HG02970 (cell line): Measurements from ENCODE around the gene DTNBP1.
"Not testable (repeated sequence)": the region's sequence is repeated elsewhere in the genome, so short reads cannot be mapped to it uniquely, and the experiment has no call there.

Experiments used
- ATAC-seq: cut with Tn5 transposase; IDR thresholded peaks from one replicate; pipeline ENCODE4 v1.9.1; 2021; ENCODE audit warnings: mild to moderate bottlenecking, moderate library complexity, moderate number of reproducible peaks; ENCODE audit not compliant: unreplicated experiment, low FRiP score

The DTNBP1 gene

GRCh38 chr6:15569035-15569995 is 93.5 kb downstream of the DTNBP1 start:
- ATAC-seq = no peak

- no peak for ATAC-seq
Observed at GRCh38 chr6:15562977-15563376, 99.9 kb downstream of the DTNBP1 start.

DNA sequence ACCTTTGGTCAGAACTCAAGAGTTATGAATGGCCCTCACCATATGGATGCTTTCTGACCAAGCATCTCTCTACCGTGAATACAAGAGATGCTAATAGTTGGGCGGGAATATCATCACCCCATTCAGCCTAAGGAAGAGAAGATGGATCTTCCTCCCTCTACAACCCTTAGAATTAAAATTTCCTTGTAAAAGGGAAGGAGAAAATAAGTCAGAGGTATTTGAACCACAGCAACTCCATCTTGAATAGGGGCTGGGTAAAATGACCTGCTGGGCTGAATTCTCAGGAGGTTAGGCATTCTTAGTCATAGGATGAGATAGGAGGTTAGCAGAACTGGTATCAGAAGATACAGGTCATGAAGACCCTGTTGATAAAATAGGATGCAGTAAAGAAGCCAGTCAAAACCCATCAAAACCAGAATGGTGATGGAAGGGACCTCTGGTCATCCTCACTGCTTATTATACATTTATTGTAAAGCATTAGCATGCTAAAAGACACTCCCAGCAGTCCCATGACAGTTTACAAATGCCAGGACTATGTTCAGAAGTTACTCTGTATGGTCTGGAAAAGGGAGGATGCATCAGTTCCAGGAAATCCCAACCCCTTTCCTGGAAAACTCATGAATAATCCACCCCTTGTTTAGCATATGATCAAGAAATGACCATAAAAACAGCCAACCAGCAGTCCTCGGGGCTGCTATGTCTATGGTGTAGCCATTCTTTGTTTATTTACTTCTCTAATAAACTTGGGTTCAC is 101.2 kb downstream of the DTNBP1 start:
- no peak for ATAC-seq

GRCh38 chr6:15560713-15561112 is 102.1 kb downstream of the DTNBP1 start:
- ATAC-seq = no peak

DNA sequence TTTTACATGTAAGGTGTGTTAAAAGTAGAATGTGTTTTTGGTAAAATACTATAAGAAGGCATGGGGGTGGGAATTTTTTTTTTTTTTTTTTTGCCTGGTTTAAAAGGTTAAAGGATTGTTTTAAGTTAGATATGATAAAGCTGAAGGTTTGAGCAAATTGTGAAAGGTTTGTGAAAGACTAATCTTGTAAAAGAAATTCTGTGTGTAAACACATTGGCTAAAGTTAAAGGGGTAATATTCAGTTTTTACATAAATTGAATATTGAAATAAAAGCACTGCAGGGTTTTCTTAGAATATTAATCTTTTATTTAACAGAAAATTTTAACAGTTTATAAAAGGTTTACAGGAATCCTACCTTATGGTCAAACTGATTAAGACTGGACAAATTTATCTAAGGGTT is 105.7 kb downstream of the DTNBP1 start:
- ATAC-seq = no peak

GRCh38 chr6:15556711-15557110 is 106.1 kb downstream of the DTNBP1 start:
- ATAC-seq = no peak

GRCh38 chr6:15555101-15556038 is 107.5 kb downstream of the DTNBP1 start:
- no peak for ATAC-seq

- no peak for ATAC-seq
Observed at GRCh38 chr6:15554728-15555100, 108.1 kb downstream of the DTNBP1 start.

DNA sequence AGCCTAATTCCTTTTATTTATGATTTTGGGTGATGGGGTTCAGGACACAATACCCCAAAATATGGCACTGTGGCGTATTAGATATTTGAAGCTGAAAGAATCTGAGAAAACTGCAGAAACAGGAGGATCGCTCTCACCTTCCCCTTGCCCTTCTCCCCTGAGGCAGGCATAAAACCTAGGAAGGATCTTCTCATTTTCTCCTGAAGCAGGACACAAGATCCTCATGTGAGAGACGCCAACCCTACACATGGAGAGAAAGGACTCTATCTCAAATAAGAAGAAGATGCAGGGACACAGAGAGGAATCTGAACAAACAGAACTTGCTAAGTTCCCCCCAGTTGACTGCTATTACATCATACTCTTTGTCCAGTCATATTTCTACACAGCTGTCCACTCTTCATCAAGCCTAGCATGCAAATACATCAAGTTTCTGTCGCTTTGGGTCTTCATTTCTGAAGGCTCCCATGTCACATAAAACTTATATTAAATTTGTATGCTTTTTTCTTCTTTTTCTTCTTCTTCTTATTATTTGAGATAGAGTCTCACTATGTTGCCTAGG is 109.0 kb downstream of the DTNBP1 start:
- no peak for ATAC-seq

- no peak for ATAC-seq
Observed at GRCh38 chr6:15553031-15553430, 109.8 kb downstream of the DTNBP1 start.

DNA sequence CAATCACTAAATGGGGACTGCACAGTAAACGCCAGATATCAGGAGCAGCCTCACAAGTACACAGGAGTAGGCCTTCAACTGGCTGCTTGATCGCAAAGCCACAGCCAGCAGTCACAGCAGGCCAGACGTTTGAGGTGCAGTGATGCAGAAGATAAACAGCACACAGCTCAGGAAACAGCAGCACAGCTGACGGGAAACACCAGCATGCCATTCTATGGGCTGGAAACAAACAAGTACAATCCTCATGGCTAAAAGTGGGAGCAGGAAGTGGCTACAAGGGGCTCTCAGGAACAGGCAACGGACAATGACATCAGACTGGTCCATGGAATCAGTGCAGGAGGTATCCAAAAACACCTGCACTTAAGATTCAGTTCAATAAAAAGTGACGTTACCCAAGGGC is 111.0 kb downstream of the DTNBP1 start:
- ATAC-seq = no peak

- ATAC-seq = no peak
Observed at GRCh38 chr6:15551262-15551661, 111.6 kb downstream of the DTNBP1 start.

DNA sequence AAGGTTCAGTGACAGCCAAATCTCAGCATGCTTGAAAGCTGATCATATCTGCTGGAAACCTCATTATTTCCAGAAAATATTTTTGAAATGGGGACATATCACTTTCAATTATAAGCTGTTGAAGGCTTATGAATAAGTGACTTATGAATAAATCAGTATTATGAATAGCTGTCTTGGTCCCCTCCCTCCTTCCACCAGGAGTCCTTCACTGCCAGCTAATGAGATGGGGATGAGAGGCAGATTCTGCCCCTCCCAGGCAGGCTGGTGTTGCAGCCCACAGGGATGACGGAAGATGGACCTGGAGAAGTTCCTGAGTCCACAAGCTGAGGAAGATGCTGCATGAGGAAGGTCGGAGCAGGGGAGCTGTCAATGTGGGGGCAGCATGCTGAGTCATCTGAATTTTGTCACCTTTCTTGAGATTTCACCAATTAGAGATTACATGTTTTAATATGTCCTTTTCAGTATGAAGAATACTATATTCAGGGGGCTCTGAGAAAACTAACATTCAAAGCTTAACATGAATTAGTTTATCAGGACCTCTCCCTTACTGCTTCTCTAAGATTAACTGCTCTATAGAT is 112.2 kb downstream of the DTNBP1 start:
- no peak for ATAC-seq

DNA sequence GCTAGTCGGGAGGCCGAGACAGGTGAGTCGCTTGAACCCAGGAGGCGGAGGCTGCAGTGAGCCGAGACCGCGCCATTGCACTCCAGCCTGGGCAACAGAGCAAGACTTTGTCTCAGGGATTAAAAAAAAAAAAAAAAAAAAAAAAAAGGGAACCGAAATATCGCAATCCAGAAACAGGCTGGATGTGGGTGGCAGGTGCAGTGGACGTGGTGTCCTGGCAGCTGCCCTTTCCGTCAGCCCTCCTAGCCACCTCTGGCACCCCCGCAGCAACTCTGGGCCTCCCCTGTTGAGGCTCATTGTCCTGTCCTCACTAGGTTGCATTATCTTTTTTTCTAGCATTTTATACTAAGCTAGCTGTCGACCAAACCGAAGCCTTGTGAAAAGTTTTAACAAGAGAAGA is 113.5 kb downstream of the DTNBP1 start:
- ATAC-seq = no peak

- ATAC-seq = no peak
Observed at GRCh38 chr6:15547400-15547799, 115.4 kb downstream of the DTNBP1 start.

DNA sequence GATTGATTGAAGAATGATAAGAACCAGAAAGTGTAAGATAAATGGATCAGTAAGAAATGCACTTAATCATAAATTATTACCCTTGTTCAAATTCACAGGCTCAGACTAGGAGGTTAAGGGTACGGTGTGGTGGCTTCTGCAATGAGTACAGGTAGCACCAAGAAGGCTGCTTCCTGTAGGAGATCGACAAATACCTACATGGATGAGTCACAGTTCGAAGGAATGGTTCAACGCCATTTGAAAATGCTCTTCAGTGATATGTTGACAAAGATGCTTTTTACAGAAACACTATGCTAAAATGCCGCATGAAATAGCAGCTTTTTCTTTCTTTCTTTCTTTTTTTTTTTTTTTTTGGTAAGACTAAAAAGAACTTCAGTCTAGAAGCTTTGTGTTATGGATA is 116.2 kb downstream of the DTNBP1 start:
- no peak for ATAC-seq

DNA sequence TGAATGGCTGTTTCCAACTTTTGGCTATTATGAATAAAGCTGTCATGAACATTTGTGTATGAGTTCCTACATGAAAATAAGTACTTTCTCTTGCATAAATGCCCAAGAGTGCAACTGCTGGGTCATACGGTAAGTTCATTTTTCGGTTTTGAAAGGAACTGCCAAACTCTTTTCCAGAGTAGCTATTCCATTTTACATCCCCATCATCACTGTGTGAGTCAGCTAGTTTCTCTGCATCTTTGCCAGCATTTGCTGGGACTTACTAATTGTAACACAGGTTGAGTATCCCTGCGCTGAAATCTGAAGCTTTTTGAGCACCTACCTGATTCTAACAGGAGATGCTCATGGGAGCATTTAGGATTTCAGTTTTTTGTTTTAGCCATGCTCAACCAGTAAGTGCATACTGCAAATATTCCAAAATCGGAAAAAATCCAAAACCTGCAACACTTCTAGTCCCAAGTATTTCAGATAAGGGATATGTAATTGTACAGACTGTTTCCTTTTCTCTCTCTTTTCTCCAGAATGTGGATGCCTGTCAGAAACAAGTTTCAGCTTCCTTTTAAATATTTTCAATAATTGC is 118.4 kb downstream of the DTNBP1 start:
- ATAC-seq = no peak

DNA sequence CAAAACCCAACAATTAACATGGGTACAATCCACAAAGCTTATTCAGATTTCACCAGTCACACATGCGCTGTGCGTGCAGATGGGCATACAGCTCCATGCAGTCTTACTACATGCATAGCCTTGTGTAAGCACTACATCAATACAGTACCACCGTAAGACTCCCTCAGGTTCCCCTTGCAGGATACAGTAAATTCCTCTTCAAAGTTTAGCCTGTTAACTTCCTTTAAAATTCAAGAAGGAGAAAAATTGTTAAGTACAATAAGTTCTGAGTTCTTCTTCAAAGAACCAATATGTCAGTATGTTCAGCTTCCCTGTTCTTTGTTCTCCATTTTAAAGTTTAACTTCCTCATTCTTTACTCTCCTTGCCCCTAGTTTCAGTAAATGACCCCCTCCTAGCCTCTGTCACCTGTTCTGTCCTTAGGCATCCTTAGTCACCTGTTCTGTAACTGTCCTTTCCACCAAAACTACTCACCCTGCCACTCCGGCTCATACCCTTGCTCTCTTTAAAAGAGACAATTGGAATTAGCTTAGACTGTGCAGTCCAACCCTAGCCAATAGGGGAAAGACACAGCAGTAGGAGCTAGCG is 119.4 kb downstream of the DTNBP1 start:
- ATAC-seq = not testable (repeated sequence)

DNA sequence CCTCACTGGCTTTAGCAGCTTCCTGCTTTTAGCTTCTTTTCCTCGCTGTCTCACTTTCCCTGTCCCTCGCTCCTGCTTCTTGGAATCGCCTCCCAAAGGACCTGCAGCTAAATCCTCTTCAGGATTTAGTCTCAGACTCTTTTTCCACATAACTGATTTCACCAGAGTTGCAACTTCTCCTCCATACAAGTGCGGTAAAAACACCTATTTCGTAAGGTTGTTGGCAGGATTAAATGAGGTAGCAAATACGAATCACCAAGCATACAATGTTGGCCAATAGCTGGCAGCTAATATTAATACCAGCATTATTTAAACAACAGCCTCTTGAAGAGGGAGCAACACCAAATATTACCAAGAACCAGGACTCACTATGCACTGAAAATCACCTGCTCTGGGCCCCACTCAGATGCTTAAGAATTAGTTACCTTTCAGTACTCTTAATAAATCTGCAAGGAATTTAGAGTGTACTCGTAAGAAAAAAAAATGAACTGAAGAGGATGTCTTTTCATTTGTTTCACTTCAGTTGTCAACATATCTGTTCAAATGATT is 123.0 kb downstream of the DTNBP1 start:
- no peak for ATAC-seq
